GM12892 (cell line): ENCODE data around the gene ADGRB3.

Source experiments
- POLR2A ChIP-seq: IDR thresholded peaks from 2 replicates; pipeline ENCODE4 v1.6.1; 2011; ENCODE audit warnings: low read depth, low read length, control low read depth
- POLR2AphosphoS5 ChIP-seq: IDR thresholded peaks from 2 replicates; pipeline ENCODE4 v1.6.1; 2011; ENCODE audit warnings: low read depth, low read length, control low read depth
- TAF1 ChIP-seq: IDR thresholded peaks from 2 replicates; pipeline ENCODE4 v1.6.1; 2011; ENCODE audit warnings: low read depth, mild to moderate bottlenecking, control low read depth, low read length, borderline replicate concordance

DNA sequence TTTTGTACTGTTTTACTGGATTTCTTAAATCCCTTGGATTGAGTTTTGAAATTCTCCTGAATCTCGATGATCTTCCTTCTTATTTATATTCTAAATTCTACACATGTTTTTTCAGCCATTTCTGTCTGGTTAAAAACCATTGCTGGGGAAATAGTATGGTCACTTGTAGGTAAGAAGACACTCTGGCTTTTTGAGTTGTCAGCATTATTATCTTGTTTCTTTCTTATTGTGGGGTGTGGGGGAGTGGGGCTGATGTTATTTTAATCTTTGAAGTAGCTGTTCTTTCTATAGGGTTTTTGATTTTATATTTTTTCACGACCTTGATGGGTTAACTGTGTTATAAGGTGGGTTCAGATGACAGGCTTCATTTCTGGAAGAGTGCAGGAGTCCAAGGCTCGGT, 37.4 kb upstream of the ADGRB3 start:
- no peak for TF ChIP-seq POLR2A
- TF ChIP-seq TAF1, result no peak
- TF ChIP-seq POLR2AphosphoS5, result no peak
